Fibroblast of lung (primary cell): ENCODE results near the gene CFAP58.

Experiments
- CTCF ChIP-seq, 2 donors: IDR thresholded peaks in 1 of 2; conservative IDR thresholded peaks in 1 of 2; 1 replicate in 1 of 2; 2 replicates in 1 of 2; pipeline ENCODE4 v1.5.1; 2011 to 2012; ENCODE audit warnings: low read length in 2 of 2, control low read depth in 1 of 2, inconsistent platforms in 1 of 2, low read depth in 1 of 2, mild to moderate bottlenecking in 1 of 2
- EZH2 ChIP-seq: IDR thresholded peaks from 2 replicates; pipeline ENCODE4 v1.5.1; 2012; ENCODE audit warnings: low read length, control low read depth, mild to moderate bottlenecking; ENCODE audit errors: missing control alignments

- TF ChIP-seq CTCF (conservative IDR thresholded peaks at IDR 0.05 in 1 of 2, IDR thresholded peaks at IDR 0.05 in 1 of 2; ENCODE audit: low read depth in 1 of 2, low read length in 2 of 2) (no peak), EZH2 (no peak)
Measured at GRCh38 chr10:104318810-104319741, 34.6 kb upstream of the CFAP58 start.
